Retinal pigment epithelial cell (primary cell): ENCODE measurements around the gene PIK3C3.

Experiments
- DNase-seq: peaks from one replicate; pipeline ENCODE4 v3.0.0-alpha.2; 2010; ENCODE audit warnings: low read depth
- H3K4me3 ChIP-seq: 2 replicates; pipeline ENCODE4 v1.5.1; 2011; ENCODE audit warnings: mild to moderate bottlenecking, low read length, control low read depth, moderate library complexity
- CTCF ChIP-seq: conservative IDR thresholded peaks from 2 replicates; pipeline ENCODE4 v1.5.1; 2011; ENCODE audit warnings: low read depth, low read length, control low read depth, inconsistent platforms

The PIK3C3 gene

DNA sequence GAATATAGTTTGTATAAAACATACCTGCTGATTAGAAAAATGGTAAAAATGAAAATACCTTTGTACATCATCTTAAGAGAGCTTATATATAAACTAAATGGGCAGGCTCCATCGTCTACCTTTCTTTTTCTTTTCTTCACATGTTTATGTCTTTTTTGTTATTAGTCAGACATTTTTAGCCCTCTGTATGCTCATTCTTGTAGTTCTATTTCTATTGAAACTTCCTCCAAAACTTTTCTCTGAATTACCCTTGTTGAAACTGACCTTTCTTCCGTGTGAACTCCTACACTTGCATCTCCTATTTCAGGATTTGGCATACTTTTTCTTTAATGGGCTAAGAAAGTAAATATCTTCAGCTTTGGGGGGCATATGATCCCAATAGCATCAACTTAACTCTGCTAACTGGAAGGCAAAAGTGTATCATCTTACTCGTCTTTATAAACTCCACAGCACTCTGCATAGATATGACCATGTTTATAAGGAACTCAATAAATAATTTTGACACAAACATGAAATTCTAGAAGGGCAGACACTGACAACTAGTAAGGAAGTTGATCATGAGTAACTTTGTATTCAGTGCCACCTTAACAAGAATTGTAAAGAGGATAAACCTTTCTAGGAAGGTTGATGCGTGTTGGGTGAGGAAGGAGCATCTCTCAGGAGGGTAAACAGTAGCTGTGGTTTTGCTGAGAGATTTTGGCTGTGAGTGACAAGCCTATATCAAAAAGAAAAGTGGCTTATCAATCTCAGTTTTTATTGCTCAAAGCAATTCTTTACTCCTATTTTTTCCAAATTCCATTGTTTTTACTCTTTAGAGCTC, 127.6 kb downstream of the PIK3C3 start:
- no peak overlapping the region for H3K4me3 ChIP-seq
- no peak for TF ChIP-seq CTCF
- no peak for DNase-seq

- no peak for DNase-seq
- TF ChIP-seq CTCF: no peak
- no peak overlapping the region for H3K4me3 ChIP-seq
These were observed 131.3 kb downstream of the PIK3C3 start for GRCh38 chr18:42086288-42086687.

- H3K4me3 ChIP-seq: no peak overlapping the region
- no peak for TF ChIP-seq CTCF
- no peak for DNase-seq
These were observed 132.2 kb downstream of the PIK3C3 start for GRCh38 chr18:42087235-42087634.

- no peak overlapping the region for H3K4me3 ChIP-seq
- TF ChIP-seq CTCF: no peak
- DNase-seq: no peak
These were observed 132.8 kb downstream of the PIK3C3 start for GRCh38 chr18:42087876-42088275.

- no peak for TF ChIP-seq CTCF
- no peak overlapping the region for H3K4me3 ChIP-seq
- no peak for DNase-seq
These were observed 137.8 kb downstream of the PIK3C3 start for GRCh38 chr18:42092848-42093247.

DNA sequence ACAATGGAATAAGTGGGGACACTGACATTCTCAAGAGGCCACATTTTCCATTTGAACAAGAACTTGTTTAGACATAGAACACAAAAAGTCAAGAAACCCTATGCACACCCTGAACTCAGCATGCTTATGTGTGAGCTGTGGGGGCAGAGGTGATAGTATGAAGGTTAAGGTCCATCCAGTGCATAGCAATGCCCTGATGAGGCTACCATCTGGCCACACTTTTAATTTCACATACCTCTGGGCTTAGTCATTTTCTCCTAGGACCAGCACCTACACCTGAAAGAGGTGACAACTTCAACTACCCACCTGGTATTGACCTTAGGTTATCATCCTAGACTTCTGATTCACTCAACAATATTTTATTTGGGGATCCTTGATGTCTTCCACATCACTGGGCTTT, 139.8 kb downstream of the PIK3C3 start:
- no peak for TF ChIP-seq CTCF
- no peak for DNase-seq
- no peak overlapping the region for H3K4me3 ChIP-seq

DNA sequence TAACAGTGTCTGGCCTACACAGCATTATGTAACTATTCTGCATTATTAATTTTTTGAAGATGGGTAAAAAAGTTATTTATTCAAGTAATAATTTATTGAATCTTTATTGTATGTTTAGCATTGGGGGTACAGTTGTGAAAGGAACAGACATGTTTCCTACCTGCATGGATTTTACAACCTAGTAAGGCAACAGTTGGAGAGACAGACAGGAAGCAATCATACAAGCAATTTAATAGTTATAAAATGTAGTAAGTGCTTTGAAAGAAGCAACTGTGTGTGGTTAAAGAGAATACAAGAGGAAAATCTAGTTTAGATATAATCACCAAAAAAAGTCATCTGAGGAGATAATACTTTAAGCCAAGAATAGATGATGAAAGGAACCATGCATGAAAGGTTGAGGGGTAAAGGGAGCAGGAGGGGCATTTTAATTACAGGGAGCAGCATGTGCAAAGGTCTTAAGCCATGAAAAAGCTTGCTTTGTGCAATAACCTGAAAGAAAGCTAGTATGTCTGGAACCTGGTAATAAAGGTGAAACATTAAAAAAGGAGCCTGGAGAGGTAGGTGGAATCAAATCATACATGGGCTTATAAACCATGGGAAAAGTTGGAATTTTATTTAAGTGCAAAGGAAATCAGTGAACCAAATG, 140.8 kb downstream of the PIK3C3 start:
- TF ChIP-seq CTCF: no peak
- no peak overlapping the region for H3K4me3 ChIP-seq
- no peak for DNase-seq
